Rectal smooth muscle tissue (tissue), 1 donor: ENCODE data around the gene TIGAR.

Experiments
- H3K27ac ChIP-seq: one replicate; pipeline ENCODE4 v1.7.0; 2013; ENCODE audit warnings: low read depth, low read length, inconsistent platforms
- H3K27me3 ChIP-seq: one replicate; pipeline ENCODE4 v1.7.0; 2013; ENCODE audit warnings: low read length; ENCODE audit not compliant: control insufficient read depth, insufficient read depth
- H3K36me3 ChIP-seq: one replicate; pipeline ENCODE4 v1.7.0; 2013; ENCODE audit warnings: low read length; ENCODE audit not compliant: control insufficient read depth, insufficient read depth
- H3K4me1 ChIP-seq: one replicate; pipeline ENCODE4 v1.7.0; 2013; ENCODE audit warnings: low read length; ENCODE audit not compliant: control insufficient read depth, insufficient read depth
- H3K4me3 ChIP-seq: one replicate; pipeline ENCODE4 v1.7.0; 2013; ENCODE audit warnings: low read length
- H3K9ac ChIP-seq: one replicate; pipeline ENCODE4 v1.7.0; 2013; ENCODE audit warnings: low read length

TIGAR gene

DNA sequence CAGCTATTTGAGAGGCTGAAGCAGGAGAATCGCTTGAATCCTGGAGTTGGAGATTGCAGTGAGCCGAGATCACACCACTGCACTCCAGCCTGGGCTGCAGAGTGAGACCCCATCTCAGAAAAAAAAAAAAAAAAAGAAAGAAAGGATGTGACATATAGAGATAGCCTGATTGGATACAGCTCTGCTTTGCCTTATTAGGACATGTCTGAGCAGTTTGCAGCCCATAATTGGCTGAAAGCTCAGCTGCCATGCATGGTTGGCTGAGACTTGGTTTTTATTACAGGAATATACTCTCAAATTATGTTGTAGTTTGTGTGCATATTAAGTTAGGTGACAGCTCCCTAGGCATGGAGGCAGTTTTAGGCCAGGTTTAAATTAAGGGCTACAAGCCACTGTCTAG, 6.3 kb downstream of the TIGAR start:
- Histone ChIP-seq H3K36me3 (peaks cover 3% of the 10 kb centered on the region), H3K4me3 (no peak overlapping the region), H3K9ac (no peak overlapping the region), H3K4me1 (peaks cover 2% of the 10 kb centered on the region), H3K27ac (no peak overlapping the region), H3K27me3 (no peaks in the 10 kb centered on the region)

DNA sequence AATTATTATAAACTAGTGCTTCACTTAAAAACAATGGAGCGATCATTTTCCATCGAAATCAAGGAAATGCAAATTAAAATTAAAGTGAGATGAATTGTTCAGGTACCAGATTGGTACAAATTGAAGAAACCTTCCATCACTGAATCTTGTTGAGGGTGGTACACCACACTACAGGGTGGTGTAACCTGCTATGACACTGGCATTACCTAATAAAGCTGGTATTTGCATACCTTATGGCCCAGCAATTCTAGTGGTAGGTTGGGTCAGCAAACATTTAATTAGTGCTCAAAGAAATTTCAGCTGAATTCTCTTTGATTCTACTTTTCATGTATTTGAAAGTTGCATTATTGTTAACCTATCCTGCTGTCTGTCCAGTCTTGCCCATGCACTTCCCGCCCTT, 9.2 kb downstream of the TIGAR start:
- Histone ChIP-seq H3K4me1 (peaks cover 2% of the 10 kb centered on the region), H3K4me3 (no peak overlapping the region), H3K27ac (no peak overlapping the region), H3K36me3 (peaks cover 3% of the 10 kb centered on the region), H3K27me3 (no peaks in the 10 kb centered on the region), H3K9ac (no peak overlapping the region)

DNA sequence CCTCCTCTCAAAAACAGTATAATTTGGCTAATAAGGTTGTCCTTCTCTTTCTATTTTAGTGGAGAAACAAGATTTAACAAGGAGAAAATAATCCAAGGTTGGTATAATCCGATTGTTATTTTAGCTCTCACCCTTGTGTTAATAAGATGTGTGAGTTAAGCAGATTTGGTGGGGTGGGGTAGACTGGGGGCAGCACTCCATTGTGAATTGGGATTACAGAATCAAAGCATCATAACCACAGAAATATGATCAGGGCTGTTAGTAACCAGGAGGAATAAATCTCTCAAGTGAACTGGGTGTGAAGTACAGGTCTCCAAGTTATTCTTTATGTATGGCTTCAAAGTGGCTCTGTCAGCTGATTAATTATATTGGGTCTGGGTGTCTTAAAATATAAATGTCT, 10.2 kb downstream of the TIGAR start:
- Histone ChIP-seq H3K27me3 (no peaks in the 10 kb centered on the region), H3K4me3 (no peak overlapping the region), H3K4me1 (peaks cover 2% of the 10 kb centered on the region), H3K9ac (no peak overlapping the region), H3K36me3 (peaks cover 3% of the 10 kb centered on the region), H3K27ac (no peak overlapping the region)

DNA sequence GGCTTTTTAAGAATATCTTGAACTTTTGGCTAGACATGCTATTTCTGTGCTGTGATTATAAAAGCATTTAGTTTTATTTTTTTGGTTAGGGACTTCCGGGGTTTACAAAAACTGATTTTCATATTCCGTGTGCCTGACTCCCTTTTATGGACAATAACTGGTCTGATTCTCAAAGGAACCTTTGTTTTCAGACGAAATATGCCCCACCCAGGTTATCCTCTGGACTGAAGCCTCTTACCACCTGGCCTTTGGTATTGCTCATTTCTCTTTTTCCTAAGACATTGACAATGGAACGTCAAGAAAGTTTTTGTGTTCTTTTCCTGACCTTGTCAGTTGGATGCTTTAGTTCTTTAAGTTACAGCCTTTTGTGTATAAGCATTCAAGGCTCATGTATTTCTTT, 10.8 kb downstream of the TIGAR start:
- Histone ChIP-seq H3K36me3 (peaks cover 3% of the 10 kb centered on the region), H3K4me3 (no peak overlapping the region), H3K9ac (no peak overlapping the region), H3K27me3 (no peaks in the 10 kb centered on the region), H3K27ac (no peak overlapping the region), H3K4me1 (no peaks in the 10 kb centered on the region)

DNA sequence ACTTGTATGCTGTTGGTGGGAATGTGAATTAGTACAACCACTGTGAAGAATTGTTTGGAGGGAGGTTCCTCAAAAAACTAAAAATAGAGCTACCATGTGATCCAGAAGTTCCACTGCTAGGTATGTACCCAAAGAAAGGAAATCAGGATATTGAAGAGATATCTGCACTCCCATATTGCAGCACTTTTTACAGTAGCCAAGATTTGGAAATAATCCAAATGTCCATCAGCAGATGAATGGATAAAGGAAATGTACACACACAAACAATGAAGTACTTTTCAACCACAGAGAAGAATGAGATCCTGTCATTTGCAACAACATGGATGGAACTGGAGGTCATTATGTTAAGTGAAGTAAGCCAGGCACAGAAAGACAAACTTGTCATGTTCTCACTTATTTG, 25.9 kb downstream of the TIGAR start:
- H3K4me1 ChIP-seq: no peaks in the 10 kb centered on the region
- no peak overlapping the region for H3K9ac ChIP-seq
- no peak overlapping the region for H3K4me3 ChIP-seq
- H3K27me3 ChIP-seq: no peaks in the 10 kb centered on the region
- H3K27ac ChIP-seq: no peak overlapping the region
- H3K36me3 ChIP-seq: peaks cover 5% of the 10 kb centered on the region

DNA sequence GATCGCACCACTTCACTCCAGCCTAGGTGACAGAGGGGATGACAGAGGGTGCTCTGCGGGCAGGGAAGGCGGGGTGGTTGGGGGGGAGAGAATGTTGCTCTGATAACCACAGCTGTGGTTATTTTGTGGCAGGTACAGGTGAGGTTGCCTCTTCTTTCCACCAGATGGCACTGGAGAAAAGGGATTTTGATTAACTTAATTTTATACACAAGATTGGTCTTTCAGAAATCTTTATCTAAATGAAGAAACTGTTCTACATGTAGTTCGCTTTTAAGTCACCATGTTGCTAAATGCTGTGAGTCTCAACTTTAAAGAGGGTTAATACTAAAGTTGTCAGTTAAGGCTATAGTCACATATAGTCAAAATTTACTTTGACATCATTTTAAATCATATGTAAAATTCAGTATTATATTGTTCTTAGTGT, 32.8 kb downstream of the TIGAR start:
- Histone ChIP-seq H3K36me3 (peaks cover 5% of the 10 kb centered on the region), H3K27ac (no peak overlapping the region), H3K4me3 (no peak overlapping the region), H3K4me1 (no peaks in the 10 kb centered on the region), H3K9ac (no peak overlapping the region), H3K27me3 (no peaks in the 10 kb centered on the region)

DNA sequence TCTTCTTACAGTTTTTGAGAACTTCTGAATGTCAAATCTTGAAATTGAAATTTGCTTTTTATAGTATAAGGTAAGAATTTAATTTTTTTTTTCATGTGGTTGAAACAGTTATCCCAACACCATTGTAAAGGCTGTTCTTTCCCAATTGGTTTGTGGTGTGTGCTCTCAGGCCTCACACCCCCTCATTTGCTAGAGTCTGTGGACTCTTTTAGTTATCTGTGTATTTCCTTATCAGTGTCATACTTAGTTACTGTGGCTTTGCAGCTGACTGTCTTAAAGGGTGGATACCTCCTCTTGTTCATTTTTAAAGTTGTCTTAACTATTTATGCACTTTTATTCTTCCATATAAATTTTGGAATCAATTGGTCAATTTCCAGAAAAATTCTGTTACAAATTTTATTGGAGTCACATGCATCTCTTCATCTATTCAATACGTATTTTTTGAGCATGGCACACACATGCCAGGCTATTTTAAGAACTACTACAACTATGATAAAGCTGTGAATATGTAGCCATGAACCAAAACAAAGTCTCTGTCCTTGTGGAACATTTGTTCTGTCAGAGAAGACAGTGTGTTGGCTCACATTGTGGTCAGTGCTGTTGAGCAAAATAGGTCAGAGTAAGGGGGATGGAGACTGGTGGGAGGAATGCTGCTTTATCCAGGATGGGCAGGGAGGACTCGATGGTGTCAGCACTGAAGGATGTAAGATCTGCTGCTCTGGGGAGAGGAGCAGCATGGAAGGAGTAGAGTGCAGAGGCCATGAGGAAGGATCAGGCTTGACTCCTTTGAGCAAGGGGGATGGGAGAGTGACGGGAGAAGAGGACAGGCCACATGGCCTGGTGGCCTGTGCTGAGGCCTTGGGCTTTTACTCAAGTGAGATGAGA, 34.4 kb downstream of the TIGAR start:
- Histone ChIP-seq H3K4me3 (no peak overlapping the region), H3K27ac (no peak overlapping the region)

DNA sequence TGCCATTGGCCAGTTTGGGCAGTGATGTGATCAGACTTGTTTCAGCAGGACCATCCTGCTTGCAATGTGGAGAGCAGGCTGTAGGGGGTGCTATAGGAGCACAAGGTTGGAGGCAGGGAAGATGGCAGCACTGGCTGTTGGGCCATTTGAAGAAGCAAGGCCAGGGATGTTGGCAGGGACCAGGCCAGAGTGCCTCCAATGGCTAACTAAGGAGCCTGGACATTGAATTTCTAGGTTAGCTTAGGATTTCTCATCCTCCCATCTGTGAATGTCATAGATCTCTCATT, 35.0 kb downstream of the TIGAR start:
- Histone ChIP-seq H3K36me3 (peaks cover 5% of the 10 kb centered on the region), H3K9ac (no peak overlapping the region), H3K4me1 (no peaks in the 10 kb centered on the region), H3K27ac (no peak overlapping the region), H3K27me3 (no peaks in the 10 kb centered on the region), H3K4me3 (no peak overlapping the region)

More for the DNA sequence above, 34.4 kb downstream of the TIGAR start:
- Histone ChIP-seq H3K4me1 (no peaks in the 10 kb centered on the region), H3K9ac (no peak overlapping the region), H3K36me3 (peaks cover 5% of the 10 kb centered on the region), H3K27me3 (no peaks in the 10 kb centered on the region)

DNA sequence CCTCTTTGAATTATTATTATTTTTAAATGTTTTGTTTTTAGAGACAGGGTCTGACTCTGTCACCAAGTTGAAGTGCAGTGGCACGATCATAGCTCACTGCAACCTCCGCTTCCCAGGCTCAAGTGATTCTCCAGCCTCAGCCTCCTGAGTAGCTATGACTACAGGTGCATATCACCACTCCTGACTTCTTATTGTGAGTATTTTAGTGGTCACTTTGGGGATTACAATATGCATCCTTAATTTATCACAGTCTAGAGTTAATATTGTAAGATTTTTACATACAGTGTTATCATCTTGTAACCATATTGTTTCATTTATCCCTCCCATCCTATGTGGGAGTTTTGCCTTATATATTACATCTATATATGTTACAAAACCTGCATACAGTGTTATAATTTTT, 45.1 kb downstream of the TIGAR start:
- Histone ChIP-seq H3K27me3 (no peaks in the 10 kb centered on the region), H3K9ac (no peak overlapping the region), H3K4me3 (no peak overlapping the region), H3K4me1 (no peaks in the 10 kb centered on the region), H3K27ac (no peak overlapping the region), H3K36me3 (no peaks in the 10 kb centered on the region)

DNA sequence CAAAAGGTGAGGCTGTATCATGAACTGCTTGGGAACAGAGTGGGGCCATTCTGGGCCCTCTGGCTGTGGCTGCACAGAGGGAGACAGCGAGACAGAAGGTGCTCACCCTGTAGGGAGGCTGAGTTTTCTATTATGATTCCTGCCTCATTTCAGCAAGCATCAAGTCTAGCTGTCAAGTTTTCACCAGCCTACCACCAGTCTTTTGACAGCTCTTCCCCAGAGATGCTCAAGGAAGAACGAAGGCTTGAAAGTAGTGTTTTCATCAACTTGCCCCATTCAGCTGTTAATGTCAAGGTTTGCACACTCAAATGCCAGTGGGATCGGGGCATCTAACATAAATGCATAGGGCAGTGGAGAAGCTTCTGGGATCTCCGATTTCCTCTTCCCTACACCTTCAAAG, 48.5 kb downstream of the TIGAR start:
- Histone ChIP-seq H3K4me3 (no peak overlapping the region), H3K27me3 (no peaks in the 10 kb centered on the region), H3K27ac (no peak overlapping the region), H3K9ac (no peak overlapping the region), H3K4me1 (no peaks in the 10 kb centered on the region), H3K36me3 (no peaks in the 10 kb centered on the region)

DNA sequence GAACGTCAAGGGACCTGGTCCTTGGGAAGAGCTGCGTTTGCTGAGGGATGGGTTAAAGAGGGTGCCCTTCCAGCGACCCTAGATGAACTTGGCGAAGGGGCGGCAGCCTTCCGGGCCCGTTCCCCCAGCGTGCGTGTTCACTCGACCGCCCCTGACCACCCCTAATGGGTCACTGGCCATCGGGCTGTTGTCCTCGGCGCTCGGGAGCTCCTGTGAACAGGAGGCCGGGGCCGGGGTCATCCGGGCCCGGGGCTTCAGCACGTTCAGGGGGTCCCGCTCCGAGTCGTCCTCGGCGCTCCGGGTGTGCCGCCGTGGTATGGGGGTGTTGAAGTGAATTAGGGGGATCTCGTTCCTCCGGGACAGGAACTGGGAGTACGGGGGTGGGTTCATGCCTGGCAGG, 49.3 kb downstream of the TIGAR start:
- Histone ChIP-seq H3K36me3 (no peaks in the 10 kb centered on the region), H3K4me3 (no peak overlapping the region), H3K9ac (no peak overlapping the region)

DNA sequence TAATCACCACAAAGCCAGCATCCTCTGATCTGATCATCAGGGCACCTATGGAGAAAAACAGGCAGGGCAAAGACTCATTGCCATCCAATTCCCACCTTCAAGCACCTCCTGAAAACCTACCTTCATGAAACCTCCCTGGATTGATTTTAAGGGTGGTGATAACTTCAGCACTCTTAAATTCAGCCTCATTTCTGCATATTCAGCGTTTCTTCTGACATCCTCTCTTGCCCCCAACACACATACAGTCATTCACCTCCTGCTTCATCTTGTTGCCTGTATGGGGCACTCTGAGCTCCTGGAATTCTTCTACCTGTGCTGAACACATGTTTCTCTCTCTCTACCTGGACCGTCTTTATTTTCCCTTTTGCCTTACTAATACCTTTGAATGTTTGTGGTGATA, 51.6 kb downstream of the TIGAR start:
- Histone ChIP-seq H3K27me3 (no peaks in the 10 kb centered on the region), H3K36me3 (no peaks in the 10 kb centered on the region), H3K4me1 (no peaks in the 10 kb centered on the region), H3K27ac (no peak overlapping the region), H3K9ac (no peak overlapping the region), H3K4me3 (no peak overlapping the region)

More for the DNA sequence above, 49.3 kb downstream of the TIGAR start:
- no peaks in the 10 kb centered on the region for H3K27me3 ChIP-seq
- no peak overlapping the region for H3K27ac ChIP-seq
- no peaks in the 10 kb centered on the region for H3K4me1 ChIP-seq

DNA sequence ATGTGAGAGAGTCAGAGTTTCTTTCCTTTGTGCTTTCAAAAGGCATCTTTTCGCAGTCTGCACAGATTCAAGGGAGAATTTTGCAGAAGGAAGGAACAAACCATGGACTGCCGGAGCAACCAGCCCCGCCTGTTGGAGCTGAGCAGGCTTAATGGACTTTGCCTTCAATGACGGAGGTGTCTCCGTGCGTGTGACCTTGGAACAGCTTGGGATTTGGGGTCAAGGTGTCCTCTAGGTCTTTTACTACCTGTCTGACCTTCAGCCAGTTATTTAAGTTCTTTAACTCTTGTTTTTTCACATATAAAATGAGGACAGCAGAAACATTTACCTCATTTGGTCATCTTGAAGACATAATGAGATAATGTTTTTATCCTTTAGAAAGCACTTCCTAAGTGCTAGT, 54.4 kb downstream of the TIGAR start:
- H3K27me3 ChIP-seq: peaks cover 3% of the 10 kb centered on the region
- H3K4me1 ChIP-seq: no peaks in the 10 kb centered on the region
- H3K27ac ChIP-seq: no peak overlapping the region
- no peaks in the 10 kb centered on the region for H3K36me3 ChIP-seq
- H3K4me3 ChIP-seq: no peak overlapping the region
- H3K9ac ChIP-seq: no peak overlapping the region
